DMS53 treated with DMSO at 0.1 percent for 48 hours (cell line): ENCODE results near the gene ASCC3.

Experiments
- DNase-seq: peaks from one replicate; lab custom pipeline; 2025; ENCODE audit not compliant: unreplicated experiment; lab: John Stamatoyannopoulos, UW

The ASCC3 gene

DNA sequence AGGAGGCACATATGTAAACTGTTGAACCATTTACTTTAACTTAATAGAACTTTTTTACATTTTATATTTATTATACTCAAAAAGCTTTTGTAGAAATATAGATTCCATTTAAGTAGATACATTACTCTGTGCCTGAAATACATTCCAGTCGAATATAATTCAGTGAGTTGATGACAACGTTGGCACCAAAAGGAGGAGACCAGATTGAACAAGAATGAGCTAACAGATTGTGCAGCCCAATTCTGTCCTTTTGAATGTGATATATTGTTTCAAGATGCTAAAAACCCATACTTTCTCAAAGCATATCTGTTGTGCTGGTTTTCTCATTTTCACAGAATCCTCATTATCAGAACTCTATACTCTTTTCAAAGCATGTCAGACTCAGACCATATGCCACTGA lies 269.0 kb downstream of the ASCC3 start:
- DNase-seq = no peak

DNA sequence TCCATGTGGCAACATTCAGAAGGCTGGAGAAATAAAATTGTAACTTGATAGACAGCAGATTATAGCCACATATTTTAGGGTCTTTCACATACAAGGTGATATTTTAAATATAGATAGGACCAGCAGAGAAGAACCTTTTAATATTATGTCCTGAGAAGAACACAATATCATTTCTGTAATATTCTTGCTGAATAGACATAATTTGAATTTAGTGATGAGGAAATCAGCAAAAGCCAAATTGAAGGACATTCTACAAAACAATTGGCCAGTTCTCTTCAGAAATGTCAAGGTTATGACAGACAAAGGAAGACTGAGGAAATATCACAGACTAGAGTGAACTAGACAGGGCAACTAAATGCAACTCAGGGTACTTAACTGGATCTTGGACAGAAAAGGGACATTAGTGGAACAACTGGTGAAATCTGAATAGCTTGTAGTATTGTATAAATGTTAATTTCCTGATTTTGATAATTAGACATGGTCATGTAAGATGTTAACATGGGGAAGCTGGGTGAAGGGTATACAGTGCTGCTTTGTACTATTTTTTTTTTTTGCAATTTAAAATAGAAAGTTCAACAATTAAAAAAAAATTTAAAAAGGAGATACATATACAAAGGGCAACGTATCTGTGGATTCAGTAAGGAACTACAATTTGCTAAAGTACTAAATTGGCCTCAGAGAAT lies 281.9 kb downstream of the ASCC3 start:
- DNase-seq = no peak

- no peak for DNase-seq
Measured at GRCh38 chr6:100595456-100595855, 285.7 kb downstream of the ASCC3 start.

- DNase-seq = no peak
Measured at GRCh38 chr6:100593522-100593921, 287.6 kb downstream of the ASCC3 start.

- DNase-seq = no peak
Measured at GRCh38 chr6:100592929-100593328, 288.2 kb downstream of the ASCC3 start.

GRCh38 chr6:100577425-100577824 lies 303.7 kb downstream of the ASCC3 start:
- no peak for DNase-seq

GRCh38 chr6:100575921-100576320 lies 305.2 kb downstream of the ASCC3 start:
- DNase-seq = no peak

- no peak for DNase-seq
Measured at GRCh38 chr6:100574836-100575235, 306.3 kb downstream of the ASCC3 start.

DNA sequence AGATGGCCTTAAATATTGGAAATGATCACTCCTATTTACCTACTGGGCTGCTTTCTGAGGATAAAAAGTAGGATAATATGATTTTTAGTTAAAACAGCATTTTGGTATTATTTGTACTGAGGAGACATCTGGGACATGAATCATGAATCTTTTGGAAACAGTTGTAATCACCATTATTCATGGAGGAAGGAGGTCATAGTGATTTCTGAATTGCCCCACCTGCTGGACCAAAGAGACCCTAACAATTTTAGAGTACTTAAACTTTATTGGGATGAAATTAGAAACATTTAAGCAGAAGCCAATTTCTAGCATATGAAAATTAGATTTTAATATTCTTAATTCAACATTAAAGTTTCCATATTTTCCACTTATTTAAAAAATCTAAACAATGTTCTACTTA lies 308.0 kb downstream of the ASCC3 start:
- DNase-seq = no peak

GRCh38 chr6:100568255-100568654 lies 312.9 kb downstream of the ASCC3 start:
- DNase-seq = no peak

GRCh38 chr6:100566563-100566962 lies 314.6 kb downstream of the ASCC3 start:
- DNase-seq = no peak

GRCh38 chr6:100565439-100566104 lies 315.6 kb downstream of the ASCC3 start:
- DNase-seq = no peak

DNA sequence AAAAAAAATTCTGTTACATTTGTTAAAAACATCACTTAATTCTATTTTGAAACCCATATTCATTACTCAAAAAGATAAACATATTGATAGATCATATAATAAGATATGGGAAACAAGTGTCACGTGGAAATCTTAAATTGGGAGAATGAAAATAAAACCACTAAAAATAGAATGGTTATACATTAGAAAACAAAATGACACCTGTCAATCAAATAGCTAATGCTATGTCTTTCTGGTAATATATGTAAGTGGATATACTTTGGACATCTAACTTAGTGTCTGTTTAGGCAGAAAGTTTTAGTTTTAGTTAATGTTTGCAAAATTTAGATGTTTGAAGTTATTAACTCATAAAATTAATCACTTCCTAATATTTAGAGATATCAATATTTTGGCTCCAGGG lies 321.3 kb downstream of the ASCC3 start:
- DNase-seq = no peak

DNA sequence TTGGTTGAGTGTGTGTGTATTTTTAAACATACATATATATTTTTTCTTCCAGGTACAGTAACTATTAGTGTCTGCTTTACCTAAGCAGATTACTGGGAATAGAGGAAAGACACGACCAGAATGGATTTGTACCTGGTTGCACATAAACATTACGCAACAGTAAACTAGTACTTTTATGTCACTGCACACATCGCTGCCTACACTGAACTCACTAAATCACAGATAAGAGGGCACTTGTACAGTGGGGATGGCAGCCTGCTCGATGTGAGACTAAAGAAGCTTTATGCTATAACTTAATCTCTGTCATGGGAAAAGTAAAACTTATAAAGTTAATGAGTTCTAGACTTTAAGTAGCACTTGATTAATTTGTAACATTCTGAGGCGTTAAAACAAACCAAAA lies 326.9 kb downstream of the ASCC3 start:
- DNase-seq = peak; percentile 8

GRCh38 chr6:100553243-100553642 lies 327.9 kb downstream of the ASCC3 start:
- no peak for DNase-seq

- no peak for DNase-seq
Measured at GRCh38 chr6:100549406-100550167, 331.5 kb downstream of the ASCC3 start.

DNA sequence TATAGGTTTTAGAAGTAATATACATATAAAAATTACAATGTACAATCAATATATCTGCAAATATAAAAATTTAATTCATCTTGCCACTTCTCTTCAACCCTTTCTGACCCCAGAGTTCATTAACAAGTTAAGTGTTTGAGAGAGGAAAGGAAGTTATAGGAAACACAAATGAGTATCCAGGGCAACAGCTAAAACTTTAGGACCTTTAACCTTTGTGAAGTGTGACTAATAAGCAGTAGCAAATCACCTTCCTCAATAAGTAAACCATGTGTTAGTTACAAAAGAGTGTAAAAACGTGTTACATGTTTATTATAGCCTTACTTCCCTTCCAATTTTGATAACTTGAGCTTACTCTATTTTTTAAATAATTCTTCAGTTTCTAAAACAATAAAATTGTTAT lies 343.0 kb downstream of the ASCC3 start:
- no peak for DNase-seq

DNA sequence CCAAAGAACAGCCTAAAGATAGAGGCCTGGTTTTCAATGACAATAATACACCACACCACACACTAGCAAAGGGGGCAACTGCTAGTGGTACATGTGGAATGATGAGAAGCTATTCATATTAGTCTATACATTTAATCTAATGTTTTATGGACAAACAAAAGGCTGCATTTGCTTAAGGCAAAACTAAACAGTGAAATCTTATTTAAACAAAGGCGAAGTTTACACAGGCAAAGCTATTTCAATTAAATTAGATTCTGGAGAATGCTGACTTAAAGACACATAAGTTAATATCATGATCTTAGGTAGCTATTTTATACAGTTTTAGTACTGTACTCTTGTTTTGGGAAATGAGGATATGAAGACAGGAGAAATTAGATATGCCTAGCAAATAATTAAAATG lies 362.5 kb downstream of the ASCC3 start:
- DNase-seq = no peak

- DNase-seq = no peak
Measured at GRCh38 chr6:100517633-100518032, 363.5 kb downstream of the ASCC3 start.

GRCh38 chr6:100517106-100517505 lies 364.0 kb downstream of the ASCC3 start:
- DNase-seq = no peak

GRCh38 chr6:100514660-100515059 lies 366.5 kb downstream of the ASCC3 start:
- no peak for DNase-seq

- DNase-seq = no peak
Measured at GRCh38 chr6:100512203-100512862, 368.8 kb downstream of the ASCC3 start.
